IMR-90 (cell line): Measurements from ENCODE around the gene MAMDC4. TPM values are rescaled to one million over a fixed set of nuclear protein-coding genes. Genes with fewer than 3 reads are reported as not detected.

ENCODE experiments used
- ATAC-seq: fragments of 200-7000 bp; cut with Tn5 transposase; 2 replicates; pipeline ENCODE4 v1.9.1; 2020; ENCODE audit warnings: low read depth, mild to moderate bottlenecking, moderate library complexity
- BruUV-seq: library from RNA; stranded (reverse); fragments of 400-500 nt; replicated peaks from 2 replicates; lab custom pipeline; 2021; lab: Mats Ljungman, UMichigan
- CTCF ChIA-PET: fragments of 300-600 bp; formaldehyde crosslinking; extraction: SDS; loops from one replicate; lab custom pipeline; 2021; ENCODE audit warnings: antibody characterized with exemption; lab: Yijun Ruan, JAX
- POLR2A ChIA-PET: fragments of 300-600 bp; sonication (Branson Sonifier 250); formaldehyde crosslinking; loops from one replicate; lab custom pipeline; 2022; ENCODE audit warnings: antibody characterized with exemption; ENCODE audit not compliant: unreplicated experiment; lab: Charles Lee
- DNase-seq: peaks from one replicate; pipeline ENCODE4 v3.0.0; 2013
- H2AFZ ChIP-seq: replicated peaks from 2 replicates; pipeline ENCODE3; 2013; ENCODE audit warnings: low read length, mild to moderate bottlenecking; ENCODE audit not compliant: poor library complexity
- H2AK5ac ChIP-seq: 2 replicates; pipeline ENCODE4 v1.6.1; 2013; ENCODE audit warnings: low read depth, low read length, inconsistent platforms
- H2AK9ac ChIP-seq: replicated peaks from 2 replicates; pipeline ENCODE3; 2013; ENCODE audit warnings: mild to moderate bottlenecking, low read depth, low read length, moderate library complexity; ENCODE audit not compliant: poor library complexity
- H2BK120ac ChIP-seq: 2 replicates; pipeline ENCODE4 v1.6.1; 2013; ENCODE audit warnings: low read depth, low read length, inconsistent platforms
- H2BK15ac ChIP-seq: 3 replicates; pipeline ENCODE4 v1.6.1; 2013; ENCODE audit warnings: low read depth, low read length, inconsistent platforms
- H2BK20ac ChIP-seq: 2 replicates; pipeline ENCODE4 v1.6.1; 2013; ENCODE audit warnings: low read depth, mild to moderate bottlenecking, inconsistent platforms, low read length, moderate library complexity
- H2BK5ac ChIP-seq: 2 replicates; pipeline ENCODE4 v1.6.1; 2013; ENCODE audit warnings: mild to moderate bottlenecking, low read depth, low read length, inconsistent platforms; ENCODE audit not compliant: poor library complexity, severe bottlenecking
- H3K14ac ChIP-seq: replicated peaks from 2 replicates; pipeline ENCODE4 v1.6.1; 2013; ENCODE audit warnings: low read depth, low read length, inconsistent platforms
- H3K18ac ChIP-seq: 2 replicates; pipeline ENCODE4 v1.6.1; 2013; ENCODE audit warnings: low read depth, low read length, control low read depth
- H3K23ac ChIP-seq: 2 replicates; pipeline ENCODE4 v1.6.1; 2013; ENCODE audit warnings: low read depth, low read length, inconsistent platforms
- H3K27ac ChIP-seq: 2 replicates; pipeline ENCODE4 v1.5.1; 2013; ENCODE audit warnings: mild to moderate bottlenecking, control low read depth, low read length; ENCODE audit not compliant: insufficient read depth
- H3K27me3 ChIP-seq: 2 replicates; pipeline ENCODE4 v1.6.1; 2013; ENCODE audit warnings: low read length; ENCODE audit not compliant: control insufficient read depth, insufficient read depth
- H3K36me3 ChIP-seq: 2 replicates; pipeline ENCODE4 v1.6.1; 2013; ENCODE audit warnings: low read length, mixed read lengths; ENCODE audit not compliant: control insufficient read depth, insufficient read depth
- H3K4ac ChIP-seq: 2 replicates; pipeline ENCODE4 v1.6.1; 2013; ENCODE audit warnings: low read depth, low read length, inconsistent platforms
- H3K4me1 ChIP-seq: 2 replicates; pipeline ENCODE4 v1.6.1; 2013; ENCODE audit warnings: low read length, mixed read lengths; ENCODE audit not compliant: control insufficient read depth, insufficient read depth
- H3K4me2 ChIP-seq: 2 replicates; pipeline ENCODE4 v1.6.1; 2013; ENCODE audit warnings: low read depth, mild to moderate bottlenecking, control low read depth, low read length, moderate library complexity
- H3K4me3 ChIP-seq: 2 replicates; pipeline ENCODE4 v1.5.1; 2013; ENCODE audit warnings: low read depth, mild to moderate bottlenecking, control low read depth, low read length, moderate library complexity; ENCODE audit not compliant: insufficient read depth
- H3K56ac ChIP-seq: 2 replicates; pipeline ENCODE4 v1.6.1; 2013; ENCODE audit warnings: low read length, inconsistent platforms; ENCODE audit not compliant: insufficient read depth; ENCODE audit errors: extremely low read depth
- H3K79me1 ChIP-seq, 2 experiments: 2 replicates each; pipeline ENCODE4 v1.6.1; 2013; ENCODE audit warnings: low read length in 2 of 2, inconsistent platforms in 1 of 2, low read depth in 1 of 2
- H3K9ac ChIP-seq: 2 replicates; pipeline ENCODE4 v1.6.1; 2013; ENCODE audit warnings: low read depth, low read length, control low read depth
- H3K9me1 ChIP-seq: 2 replicates; pipeline ENCODE4 v1.6.1; 2013; ENCODE audit warnings: low read length, inconsistent platforms; ENCODE audit not compliant: insufficient read depth
- H3K9me3 ChIP-seq: 2 replicates; pipeline ENCODE4 v1.6.1; 2013; ENCODE audit warnings: low read length; ENCODE audit not compliant: control insufficient read depth, insufficient read depth
- H4K20me1 ChIP-seq: 2 replicates; pipeline ENCODE4 v1.6.1; 2013; ENCODE audit warnings: low read length, inconsistent platforms; ENCODE audit not compliant: insufficient read depth
- H4K5ac ChIP-seq: 2 replicates; pipeline ENCODE4 v1.6.1; 2013; ENCODE audit warnings: mild to moderate bottlenecking, low read depth, low read length, control low read depth
- H4K8ac ChIP-seq, 2 experiments: 2 replicates each; pipeline ENCODE4 v1.6.1; 2013; ENCODE audit warnings: low read depth in 2 of 2, low read length in 2 of 2, control low read depth in 1 of 2, inconsistent platforms in 1 of 2
- H4K91ac ChIP-seq: 2 replicates; pipeline ENCODE4 v1.6.1; 2013; ENCODE audit warnings: low read depth, low read length, inconsistent platforms; ENCODE audit not compliant: insufficient read depth
- CEBPB ChIP-seq: IDR thresholded peaks from 2 replicates; pipeline ENCODE4 v1.6.1; 2012; ENCODE audit warnings: low read depth, low read length, improper control_type of control experiment
- CTCF ChIP-seq: conservative IDR thresholded peaks from 2 replicates; pipeline ENCODE4 v1.5.1; 2012; ENCODE audit warnings: mild to moderate bottlenecking, low read depth, low read length, improper control_type of control experiment
- NFE2L2 ChIP-seq: fragments of 150-350 bp; IDR thresholded peaks from 2 replicates; pipeline ENCODE4 v1.6.1; 2016; ENCODE audit warnings: low read depth, mild to moderate bottlenecking, low read length
- RFX5 ChIP-seq: IDR thresholded peaks from 2 replicates; pipeline ENCODE4 v1.8.0; 2012; ENCODE audit warnings: low read depth, mild to moderate bottlenecking, low read length, moderate library complexity
- WGBS, 2 experiments: methylation state at CpG; one replicate each; pipeline versions ENCODE4 v1.1.5 to v1.1.7; 2013; ENCODE audit warnings: missing lambda C conversion rate in 2 of 2; ENCODE audit not compliant: insufficient read length in 1 of 2; ENCODE audit errors: extremely low coverage in 2 of 2; 5-methylcytosine and 5-hydroxymethylcytosine counted together
- dilution Hi-C: fragments of 300-500 bp; cut with HindIII; formaldehyde crosslinking; loops from one replicate; pipeline ENCODE4 v1.14.3; 2018; ENCODE audit warnings: low sequenced_read_pairs; ENCODE audit not compliant: unreplicated experiment
- in situ Hi-C: fragments of 300-500 bp; cut with MboI; formaldehyde crosslinking; loops from 3 replicates; pipeline ENCODE4 v1.14.3; 2019; ENCODE audit warnings: low sequenced_read_pairs, inconsistent platforms, mixed read lengths
- intact Hi-C: fragments of 100-400 bp; cut with micrococcal nuclease; formaldehyde crosslinking; loops from 2 replicates; pipeline ENCODE4 v1.10.0; 2022
- polyA plus RNA-seq, 3 experiments: library from polyadenylated mRNA; depleted of rRNA; stranded (reverse); fragments of >200 nt; gene quantifications; 2 replicates each; pipeline ENCODE4 v1.2.3, GENCODE V29; 2012; ENCODE audit warnings: low replicate concordance in 1 of 3
- total RNA-seq: library from RNA; depleted of rRNA; stranded (reverse); fragments of >200 nt; gene quantifications from 2 replicates; pipeline ENCODE4 v1.2.3, GENCODE V29; 2012

Gene MAMDC4
- total and polyA plus RNA-seq, 2 of the 4 experiments (the other 2 are of a cell fraction): 0.18 to 3.5 TPM

GRCh38 chr9:136829412-136829811 is 22.7 kb upstream of the MAMDC4 start:
- Histone ChIP-seq H4K91ac (no peak overlapping the region), H3K9me1 (no peaks in the 10 kb centered on the region), H2BK120ac (no peak overlapping the region), H3K9me3 (no peaks in the 10 kb centered on the region), H3K9ac (no peak overlapping the region), H3K18ac (no peak overlapping the region), H4K20me1 (no peaks in the 10 kb centered on the region; the same call in 1 of the 2 replicates), H3K79me1 (peaks cover 3% of the 10 kb centered on the region in 2 experiments; a peak in 1 of 4 replicates), H4K5ac (no peak overlapping the region), H3K36me3 (peaks cover 67% of the 10 kb centered on the region), H2AK5ac (no peak overlapping the region), H3K4me2 (no peak overlapping the region), H3K56ac (no peak overlapping the region), H3K14ac (no peak overlapping the region), H3K4me3 (no peak overlapping the region), H3K27ac (no peak overlapping the region), H2BK20ac (no peak overlapping the region), H3K23ac (no peak overlapping the region), H2BK15ac (no peak overlapping the region), H3K27me3 (no peaks in the 10 kb centered on the region), H3K4me1 (no peaks in the 10 kb centered on the region), H3K4ac (no peak overlapping the region), H2BK5ac (no peak overlapping the region), H4K8ac (no peak overlapping the region), H2AFZ (no peak overlapping the region), H2AK9ac (no peak overlapping the region)
- CTCF ChIA-PET: interaction anchor here (0.5 kb wide), 1 partner anchor 53 kb away, joined by 3 read pairs; no protein-coding TSS in a partner anchor
- POLR2A ChIA-PET: no interaction called here
- TF ChIP-seq NFE2L2 (no peak), CTCF (no peak), CEBPB (no peak), RFX5 (no peak)
- in situ Hi-C loops: no loop called here
- 96% methylated on average over 4 of the region's 14 CpGs; no CpG with 5 or more reads in 1 of the 2 experiments for WGBS, 2 experiments
- no TSS peak for BruUV-seq
- ATAC-seq: no peak
- no peak for DNase-seq
- intact Hi-C loops: no loop called here
- dilution Hi-C loops: no loop called here
